Limb (tissue), 2 donors: Measurements from ENCODE around the gene EFL1.
"Not testable (repeated sequence)": the region's sequence is repeated elsewhere in the genome, so short reads cannot be mapped to it uniquely, and the experiment has no call there.

Source experiments
- DNase-seq, 2 donors: peaks; one replicate each; pipeline ENCODE4 v3.0.0-alpha.2; 2016; ENCODE audit errors: extremely low spot score in 2 of 2

EFL1 gene

DNA sequence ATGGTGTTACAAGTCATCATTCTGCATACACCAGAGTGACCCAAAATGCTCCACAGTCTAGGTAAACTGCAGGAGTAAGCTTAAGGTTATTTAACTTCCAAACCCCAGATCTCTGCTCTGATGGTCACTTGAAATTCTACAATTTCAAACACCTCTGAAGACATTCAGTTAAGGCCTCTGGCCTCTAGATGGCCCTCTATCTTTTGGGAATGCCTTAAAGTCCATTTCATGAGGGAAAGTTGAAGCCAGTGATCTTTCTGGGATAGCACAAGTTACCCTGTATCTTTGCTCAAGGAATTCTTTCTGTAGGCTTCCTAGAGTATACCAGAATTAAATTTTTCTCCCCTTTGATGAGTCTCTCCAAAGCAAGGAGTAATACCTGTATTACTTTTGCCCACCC lies 18.7 kb upstream of the EFL1 start:
- not testable (repeated sequence) for DNase-seq

DNA sequence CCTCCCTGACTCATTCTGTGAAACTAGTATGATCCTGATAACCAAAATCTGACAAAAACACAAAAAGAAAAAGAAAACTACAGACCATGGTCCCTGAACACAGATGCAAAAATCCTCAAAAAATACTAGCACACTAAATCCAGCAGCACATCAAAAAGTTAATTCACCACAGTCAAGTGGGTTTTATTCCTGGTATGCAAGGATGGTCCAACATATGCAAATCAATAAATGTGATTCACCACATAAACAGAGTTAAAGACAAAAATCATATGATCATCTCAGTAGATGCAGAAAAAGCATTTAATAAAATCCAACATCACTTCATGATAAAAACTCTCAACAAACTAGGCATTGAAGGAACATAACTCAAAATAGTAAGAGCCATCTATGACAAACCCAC lies 12.9 kb upstream of the EFL1 start:
- no peak for DNase-seq

DNA sequence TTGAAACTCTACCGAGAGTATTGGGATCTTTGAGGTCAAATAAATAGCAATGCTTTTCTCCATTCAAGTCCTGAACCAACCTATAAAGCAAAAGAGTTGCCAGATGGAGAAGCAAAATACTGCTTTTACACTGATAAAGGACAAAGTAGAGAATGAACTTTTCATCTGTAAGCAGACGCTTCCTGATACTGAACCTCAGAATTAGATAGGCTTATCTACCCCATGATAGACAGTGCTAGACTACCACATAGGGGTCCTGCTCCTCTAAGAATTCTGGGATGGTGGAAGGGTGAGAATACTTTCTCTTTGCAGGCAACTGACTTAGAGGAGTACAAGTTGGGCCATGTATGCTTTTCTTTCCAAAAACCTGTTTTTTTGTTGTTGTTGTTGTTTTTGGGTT lies 9.6 kb upstream of the EFL1 start:
- no peak for DNase-seq

DNA sequence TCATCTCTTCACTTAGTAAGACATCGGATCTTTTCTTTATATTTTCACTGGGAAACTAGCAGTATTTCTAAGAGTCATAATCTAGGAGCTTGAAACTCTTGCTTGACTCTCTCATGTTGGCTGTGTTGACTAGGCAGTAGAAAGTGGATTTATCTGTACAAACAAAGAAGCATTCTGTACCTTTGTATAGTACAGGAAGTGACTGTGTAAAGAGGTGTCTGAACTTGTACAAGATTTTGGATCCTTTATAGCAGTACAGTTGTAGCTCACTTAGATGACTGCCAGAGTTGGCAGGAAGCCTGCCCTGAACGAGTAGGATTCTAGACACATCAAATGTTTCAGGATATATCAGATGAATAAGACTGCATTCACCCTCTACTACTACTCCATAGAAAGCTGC lies 5.9 kb upstream of the EFL1 start:
- not testable (repeated sequence) for DNase-seq

DNA sequence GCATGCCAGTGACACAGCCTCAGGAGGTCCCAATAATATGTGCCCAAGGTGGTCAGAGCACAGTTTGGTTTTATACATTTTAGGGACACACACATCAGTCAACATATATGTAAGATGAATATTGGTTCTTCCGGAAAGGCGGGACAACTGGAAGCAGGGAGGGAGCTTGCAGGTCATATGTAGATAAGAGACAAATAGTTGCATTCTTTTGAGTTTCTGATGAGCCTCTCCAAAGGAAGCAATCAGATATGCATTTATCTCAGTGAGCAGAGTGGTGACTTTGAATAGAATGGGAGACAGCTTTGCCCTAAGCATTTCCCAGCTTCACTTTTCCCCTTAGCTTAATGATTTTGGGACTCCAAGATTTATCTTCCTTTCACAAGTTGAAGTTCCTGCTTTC lies 4.6 kb upstream of the EFL1 start:
- DNase-seq = not testable (repeated sequence)

DNA sequence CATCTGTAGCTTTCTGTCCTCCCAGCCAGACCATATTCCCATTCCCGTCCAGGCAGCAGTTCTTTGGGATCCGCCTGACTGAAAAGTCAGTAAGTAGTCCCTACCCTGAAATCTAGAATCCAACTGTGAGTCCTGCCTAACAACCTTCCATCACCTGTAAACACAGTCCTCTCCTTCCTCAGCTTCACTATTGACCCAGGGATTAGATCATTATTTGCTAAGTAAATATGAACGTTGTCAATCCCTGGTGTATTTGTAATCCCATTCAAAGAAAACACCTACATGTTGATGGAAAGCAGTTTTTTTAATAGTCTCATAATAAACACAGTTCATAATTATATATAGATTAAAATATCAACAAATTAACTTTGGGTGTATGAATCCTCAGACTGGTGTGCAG lies 816 bp upstream of the EFL1 start:
- DNase-seq = no peak

DNA sequence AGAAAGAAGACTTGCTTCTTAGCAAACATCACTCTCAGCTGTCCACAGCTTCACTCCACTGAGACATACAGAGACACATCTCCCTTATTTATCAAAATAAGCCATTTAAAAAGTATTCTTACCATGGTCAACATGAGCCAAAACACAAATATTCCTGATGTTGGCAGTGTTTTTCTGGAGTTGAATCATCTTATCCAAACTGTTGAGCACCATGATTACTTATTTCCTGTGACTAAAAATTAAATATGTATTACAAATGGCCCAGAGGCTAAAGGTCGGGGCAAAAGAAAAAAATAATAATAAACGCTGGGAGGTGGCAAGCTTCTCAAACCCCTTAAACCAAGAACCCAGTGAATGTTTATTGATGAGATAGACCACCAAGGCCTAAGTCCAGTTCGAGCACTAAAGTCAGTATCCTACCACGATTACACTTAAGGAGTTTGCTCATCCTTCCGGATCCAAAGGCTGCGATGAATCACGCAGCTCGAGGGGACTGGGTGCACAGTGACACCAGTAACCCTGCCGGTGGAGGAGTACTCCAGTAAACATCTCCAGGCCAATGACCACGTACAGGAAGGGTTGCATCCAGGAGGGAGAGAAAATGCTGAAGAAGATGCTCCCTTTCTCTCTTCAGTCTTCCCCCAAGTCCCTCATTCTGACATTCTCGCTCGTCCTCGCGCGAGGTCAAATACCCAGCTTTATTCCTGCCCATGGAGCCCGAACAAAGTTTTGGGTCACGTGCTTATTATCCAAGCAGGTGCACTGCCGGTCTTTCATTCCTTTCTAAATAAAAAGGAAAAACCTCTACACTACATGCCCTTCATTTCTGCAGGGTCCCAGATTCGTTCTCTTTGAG lies 740 bp downstream of the EFL1 start:
- not testable (repeated sequence) for DNase-seq

DNA sequence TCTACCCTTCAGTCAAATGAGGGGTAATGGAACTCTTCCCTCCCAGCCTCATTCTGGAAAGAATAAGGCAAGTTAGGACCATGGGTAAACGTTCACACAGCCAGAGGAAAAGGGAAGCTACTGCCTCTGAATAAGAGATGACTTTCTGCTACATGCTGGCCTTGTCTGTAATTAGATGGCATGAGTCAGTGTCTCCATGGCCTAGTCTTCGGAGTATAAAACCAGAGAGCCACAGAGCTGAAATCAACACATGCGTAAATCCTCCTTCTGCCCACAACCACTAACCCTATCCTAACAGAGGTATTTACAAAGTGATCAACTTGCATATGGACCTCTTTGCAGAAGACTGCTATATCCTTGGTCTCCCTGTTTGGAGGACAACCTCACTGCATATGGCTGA lies 14.3 kb downstream of the EFL1 start:
- not testable (repeated sequence) for DNase-seq

DNA sequence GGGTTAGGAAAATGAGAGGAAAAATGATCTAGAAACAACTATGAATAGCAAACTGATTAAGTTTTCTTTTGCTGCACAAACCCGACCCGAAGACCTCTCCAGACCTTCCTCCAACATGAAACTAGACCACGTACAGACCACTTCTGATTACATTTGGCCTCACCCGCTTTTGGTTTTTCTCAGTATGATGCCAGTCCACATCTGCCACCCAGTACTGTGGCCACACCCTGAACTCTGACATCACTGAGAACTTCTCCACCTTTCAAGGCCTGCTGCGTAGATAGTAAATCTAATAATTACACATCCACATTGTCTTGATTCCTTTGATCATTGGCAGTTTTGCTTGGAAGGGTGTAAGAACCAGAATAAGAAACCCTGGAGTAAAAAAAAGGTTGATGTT lies 16.6 kb downstream of the EFL1 start:
- DNase-seq = not testable (repeated sequence)

DNA sequence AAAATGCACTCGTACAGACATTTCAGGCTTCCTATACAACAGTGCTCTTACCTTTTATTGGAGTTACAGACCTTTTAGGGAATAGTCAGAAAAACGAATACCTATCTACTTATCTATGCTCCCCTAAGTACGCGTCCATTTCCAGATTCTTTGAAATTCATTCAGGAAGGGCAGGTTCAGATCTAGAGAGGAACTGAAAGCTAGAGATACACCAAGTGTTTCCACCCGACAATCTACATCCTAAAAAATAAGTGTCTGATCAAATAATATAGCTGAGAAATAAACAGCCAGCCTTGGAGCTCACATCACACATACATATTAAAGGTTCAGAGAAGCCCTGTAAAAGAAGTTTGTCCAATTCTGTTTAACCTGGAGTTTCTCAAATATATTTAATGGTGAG lies 18.9 kb downstream of the EFL1 start:
- DNase-seq = not testable (repeated sequence)

DNA sequence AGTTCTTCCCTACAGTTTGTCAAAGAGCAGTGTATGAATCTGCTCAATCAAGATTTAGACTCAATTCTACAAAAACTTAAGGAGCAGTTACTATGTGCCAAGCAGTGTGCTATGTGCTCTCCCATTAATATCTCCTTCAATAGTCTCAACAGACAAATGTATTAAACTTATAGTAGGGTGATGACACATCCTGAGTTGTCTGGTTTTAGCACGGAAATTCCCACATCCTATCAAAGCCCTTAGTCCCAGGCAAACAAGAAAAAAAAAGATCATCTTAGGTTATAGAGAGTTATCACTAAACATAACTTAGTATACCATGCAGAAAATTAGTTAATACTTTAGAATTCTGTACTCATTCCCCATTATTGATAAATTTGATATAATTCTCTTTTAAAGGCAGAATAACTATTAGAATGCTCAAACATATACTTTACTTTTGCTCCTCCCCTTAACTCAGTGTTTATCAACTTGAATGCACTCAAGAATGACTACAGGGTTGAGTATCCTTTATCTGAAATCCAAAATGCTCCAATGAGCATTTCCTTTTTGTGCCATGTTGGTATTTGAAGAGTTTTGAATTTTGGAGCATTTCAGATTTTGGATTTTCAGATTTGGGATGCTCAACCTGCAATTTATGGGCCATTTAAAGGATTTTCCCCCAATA lies 20.6 kb downstream of the EFL1 start:
- DNase-seq = not testable (repeated sequence)

DNA sequence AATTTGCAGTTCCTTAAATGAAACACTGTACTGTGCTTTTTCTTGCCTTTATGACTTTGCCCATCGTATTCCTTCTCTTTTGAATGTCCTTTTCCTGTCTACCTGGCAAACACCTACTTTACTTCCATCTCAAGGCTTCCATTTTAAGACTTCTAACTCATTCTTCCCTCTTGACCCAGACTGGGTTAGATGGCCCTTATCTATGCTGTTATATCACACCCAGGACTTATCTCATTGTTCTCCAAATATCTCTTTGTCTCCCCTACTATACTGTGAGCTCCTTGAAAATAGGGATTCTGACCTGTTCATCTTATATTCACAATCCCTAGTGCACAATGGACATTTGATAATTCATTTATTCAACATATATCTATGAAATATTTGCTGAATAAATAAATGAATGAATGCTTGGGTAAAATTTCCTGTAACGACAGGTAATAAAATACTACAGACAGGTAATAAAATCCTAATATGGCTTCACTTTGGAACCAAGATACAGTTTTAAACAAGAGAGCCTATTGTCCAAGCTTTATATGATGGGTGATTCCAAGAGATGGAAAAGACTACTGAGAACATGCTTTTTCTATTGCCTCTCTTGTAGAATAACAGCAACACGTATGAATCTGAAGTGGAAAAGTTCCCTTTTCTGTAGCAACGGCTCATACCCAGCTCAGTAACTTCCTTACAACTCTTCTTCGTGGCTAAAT lies 22.7 kb downstream of the EFL1 start:
- DNase-seq = no peak

DNA sequence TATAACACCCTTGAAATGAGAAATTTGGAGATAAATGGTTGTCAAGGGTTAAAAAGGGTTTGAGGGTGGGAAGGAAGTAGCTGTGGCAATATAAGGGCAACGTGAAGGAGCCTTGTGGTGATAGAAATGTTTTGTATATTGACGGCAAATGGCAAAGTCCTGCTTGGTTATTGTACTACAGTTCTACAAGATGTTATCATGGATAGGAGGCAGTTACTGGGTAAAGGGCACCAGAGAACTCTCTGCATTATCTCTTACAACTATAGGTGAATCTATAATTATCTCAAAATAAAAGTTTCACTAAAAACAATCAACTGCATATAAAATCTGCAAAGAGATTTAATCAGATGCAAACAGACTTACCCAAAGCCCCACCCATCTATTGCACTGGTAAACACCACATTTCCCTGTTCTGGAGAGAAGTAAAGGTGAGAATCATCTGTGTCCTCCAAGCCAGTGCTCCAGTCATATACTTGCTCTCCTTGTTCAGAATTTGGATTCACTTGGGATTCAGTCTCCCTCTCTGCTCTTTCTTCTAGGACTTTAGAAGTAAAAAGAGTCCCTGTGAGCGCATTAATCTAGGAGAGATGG lies 24.5 kb downstream of the EFL1 start:
- not testable (repeated sequence) for DNase-seq

DNA sequence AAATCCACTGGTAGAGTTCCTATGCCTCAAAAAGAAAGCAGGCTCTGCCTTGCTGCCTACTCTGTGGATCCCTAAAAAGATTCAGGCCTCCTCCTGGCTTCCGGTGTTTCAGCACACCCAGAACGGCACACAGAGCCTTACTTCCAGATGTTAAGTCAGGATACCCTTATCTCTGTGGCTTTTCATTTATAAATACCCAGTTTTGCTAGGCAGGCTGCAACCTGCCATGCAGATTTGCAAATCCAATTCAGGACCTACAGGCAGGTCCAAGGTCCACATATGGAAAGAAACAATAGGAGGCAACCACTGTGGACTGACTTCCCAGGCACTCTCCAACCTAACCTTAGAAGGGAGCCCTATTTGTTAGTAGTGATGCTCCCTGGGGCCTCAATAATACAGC lies 30.7 kb downstream of the EFL1 start:
- DNase-seq = no peak

DNA sequence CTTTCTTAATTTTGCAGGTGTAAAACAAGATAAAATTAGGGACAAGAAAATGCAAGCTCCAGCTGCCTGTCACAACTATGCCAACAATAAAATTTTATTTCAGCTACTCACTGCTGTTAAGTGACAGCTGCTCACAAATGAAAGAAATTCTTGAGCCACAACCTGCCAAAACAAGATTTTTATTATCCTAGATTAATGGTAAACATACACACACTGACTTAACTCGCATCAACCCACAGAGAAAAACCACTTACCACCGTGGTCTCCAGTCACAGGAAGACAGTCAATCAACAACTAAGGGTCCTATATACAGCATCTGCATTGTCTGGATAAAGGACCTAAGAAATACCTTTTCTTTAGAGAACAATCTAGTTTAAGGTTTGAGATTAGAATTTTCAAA lies 31.3 kb downstream of the EFL1 start:
- no peak for DNase-seq

DNA sequence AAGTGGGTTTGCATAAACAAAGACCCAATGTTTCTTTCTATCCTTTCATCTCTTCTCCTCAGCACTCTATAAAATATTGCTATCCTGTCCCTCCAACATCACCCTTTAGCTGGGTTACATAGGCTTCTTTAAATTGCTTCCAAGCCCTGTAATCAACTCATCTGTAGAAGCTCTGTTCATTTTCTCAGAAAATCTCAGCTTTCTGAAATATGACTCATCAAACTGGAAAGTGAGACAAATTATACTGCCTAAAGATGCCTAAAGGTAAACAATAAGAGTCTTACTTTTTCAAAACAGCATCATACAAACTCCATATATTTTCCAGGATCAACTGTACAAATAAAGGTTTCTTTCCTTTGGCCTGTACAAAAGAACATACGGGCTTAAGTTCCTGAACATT lies 33.8 kb downstream of the EFL1 start:
- DNase-seq = no peak

DNA sequence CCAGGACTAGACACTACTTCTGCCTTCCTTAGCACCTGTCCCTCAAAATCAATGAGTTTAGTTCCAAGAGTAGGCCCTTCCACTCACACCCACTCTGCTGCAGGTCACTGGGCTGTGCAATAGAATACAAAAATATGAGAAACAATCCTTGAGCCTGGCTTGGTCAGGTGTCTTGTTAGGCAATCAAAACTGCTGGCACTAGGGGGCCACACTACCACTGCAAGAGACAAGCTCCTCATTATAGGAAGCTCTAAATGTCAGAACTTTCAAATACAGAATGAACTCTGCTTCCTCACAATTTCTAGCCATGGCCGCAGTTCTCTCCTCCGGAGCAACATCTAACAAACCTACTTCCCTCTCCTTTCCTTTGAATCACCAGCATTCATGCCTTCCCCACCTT lies 41.0 kb downstream of the EFL1 start:
- not testable (repeated sequence) for DNase-seq

DNA sequence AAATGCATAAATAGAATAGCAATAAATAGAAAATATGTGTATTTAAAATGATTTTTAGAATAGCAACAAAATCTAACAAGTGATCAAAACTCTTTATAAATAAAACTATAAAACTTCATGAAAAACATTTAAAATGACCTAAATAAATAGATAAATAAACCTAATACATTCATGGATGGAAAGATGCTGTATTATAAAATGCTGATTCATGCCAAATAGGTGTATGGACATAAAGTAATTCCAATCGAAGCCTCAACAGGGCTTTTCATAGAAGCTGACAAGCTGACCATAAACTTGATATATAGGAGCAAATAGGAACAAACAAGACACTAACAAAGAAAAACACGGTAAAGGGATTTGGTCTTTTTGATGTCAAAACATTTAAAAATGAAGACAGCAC lies 46.4 kb downstream of the EFL1 start:
- DNase-seq = not testable (repeated sequence)

DNA sequence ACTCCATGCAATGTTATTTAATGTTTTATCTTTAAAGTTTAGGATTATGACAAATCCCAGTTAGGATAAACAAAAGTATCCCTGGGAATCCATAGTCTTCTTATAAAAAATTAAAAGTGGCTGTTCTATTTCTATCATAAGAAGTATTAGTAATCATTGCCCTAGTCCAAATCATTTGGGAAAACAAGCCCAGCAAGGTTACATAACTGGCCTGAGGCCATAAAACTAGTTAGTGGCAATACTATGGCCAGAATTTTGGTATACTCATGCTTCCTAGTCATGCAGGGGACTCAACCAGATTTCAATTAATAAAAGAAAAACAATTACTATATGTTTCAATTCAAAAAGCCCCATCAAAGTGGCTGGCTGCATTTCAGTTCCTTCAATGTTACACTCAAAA lies 50.3 kb downstream of the EFL1 start:
- DNase-seq = not testable (repeated sequence)

DNA sequence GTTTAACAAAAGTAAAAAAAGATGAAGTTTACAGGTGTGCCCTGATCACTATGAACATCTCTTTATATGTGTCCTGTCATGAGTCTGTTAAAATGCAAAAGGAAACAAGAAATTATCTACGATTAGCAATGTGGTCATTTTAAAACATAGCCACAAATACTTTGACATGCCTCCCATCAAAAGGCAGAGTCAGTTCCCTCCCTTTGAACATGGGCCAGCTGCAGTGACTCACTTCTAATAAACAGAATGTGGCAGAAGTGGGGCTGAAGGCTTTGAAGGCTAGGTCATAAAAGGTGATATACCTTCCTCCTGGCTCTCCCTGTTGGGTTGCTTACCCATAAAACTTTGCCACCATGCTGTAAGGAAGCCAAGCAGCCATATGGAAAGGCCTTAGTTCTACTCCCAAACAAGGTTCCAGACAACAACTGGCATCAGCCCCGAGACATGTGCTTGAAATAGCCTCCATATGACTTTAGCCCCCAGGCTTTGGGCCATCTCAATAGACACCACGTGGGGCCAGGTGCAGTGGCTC lies 52.4 kb downstream of the EFL1 start:
- peak in 1 of 2 donors; percentile 27 for DNase-seq

DNA sequence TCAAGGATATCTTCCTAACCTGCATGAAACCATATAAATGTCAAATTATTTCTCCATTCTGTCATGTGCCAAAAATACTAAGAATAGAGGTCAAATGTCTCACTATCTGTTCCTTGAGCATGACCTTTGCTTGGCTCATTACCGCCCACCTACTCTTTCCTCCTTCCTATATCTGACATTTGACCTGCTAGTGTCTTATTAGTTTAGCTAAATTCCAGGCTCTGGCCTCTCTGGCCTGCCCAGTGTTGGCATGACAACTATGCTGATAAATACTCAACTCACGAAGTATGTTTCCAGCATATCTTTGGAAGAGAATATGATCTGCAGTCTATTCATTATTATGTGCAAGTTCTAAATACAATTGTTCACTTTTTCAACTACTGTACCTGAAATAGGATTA lies 58.0 kb downstream of the EFL1 start:
- not testable (repeated sequence) for DNase-seq
